Neural cell (in vitro differentiated cells): ENCODE data around the gene RTN4. TPM values are rescaled to one million over a fixed set of nuclear protein-coding genes. Genes with fewer than 3 reads are reported as not detected.
A peak's percentile ranks its signal among the peaks of the same experiment; 100 is the strongest.

Source experiments
- H2AFZ ChIP-seq: fragments of 200-600, 300-800 bp; sonication (generic), shearing (Covaris generic); 2 replicates; pipeline ENCODE4 v1.6.0; 2014; ENCODE audit warnings: low read depth, mild to moderate bottlenecking, antibody characterized with exemption, low read length, moderate library complexity
- H3F3A ChIP-seq: fragments of 200-600 bp; shearing (Covaris generic); 2 replicates; pipeline ENCODE4 v1.6.1; 2016; ENCODE audit warnings: mild to moderate bottlenecking, moderate library complexity, mixed read lengths, antibody characterized with exemption, low read length; ENCODE audit not compliant: insufficient read depth, poor library complexity, severe bottlenecking
- H3K27ac ChIP-seq: fragments of 200-600, 300-800 bp; sonication (generic), shearing (Covaris generic); 2 replicates; pipeline ENCODE4 v1.5.1; 2014; ENCODE audit warnings: mild to moderate bottlenecking, low read length, moderate library complexity
- H3K27me3 ChIP-seq: fragments of 300-800, 200-600 bp; sonication (generic), shearing (Covaris generic); 2 replicates; pipeline ENCODE4 v1.6.0; 2014; ENCODE audit warnings: mild to moderate bottlenecking, low read depth, low read length, moderate library complexity; ENCODE audit not compliant: insufficient read depth
- H3K36me3 ChIP-seq: fragments of 300-800, 200-600 bp; sonication (generic), shearing (Covaris generic); 2 replicates; pipeline ENCODE4 v1.5.1; 2014; ENCODE audit warnings: mild to moderate bottlenecking, antibody characterized with exemption, low read length, moderate library complexity; ENCODE audit not compliant: insufficient read depth
- H3K4me2 ChIP-seq: fragments of 300-800, 200-600 bp; sonication (generic), shearing (Covaris generic); 2 replicates; pipeline ENCODE4 v1.6.0; 2014; ENCODE audit warnings: mild to moderate bottlenecking, low read length
- H3K4me3 ChIP-seq: fragments of 300-800, 200-600 bp; sonication (generic), shearing (Covaris generic); 2 replicates; pipeline ENCODE4 v1.5.1; 2014; ENCODE audit warnings: mild to moderate bottlenecking, low read length, moderate library complexity
- H3K79me2 ChIP-seq: fragments of 200-600 bp; shearing (Covaris generic); replicated peaks from 2 replicates; pipeline ENCODE4 v1.6.0; 2014; ENCODE audit warnings: mild to moderate bottlenecking, low read length, moderate library complexity; ENCODE audit not compliant: insufficient read depth
- H3K9ac ChIP-seq: fragments of 300-800, 200-600 bp; sonication (generic), shearing (Covaris generic); 2 replicates; pipeline ENCODE4 v1.6.1; 2016; ENCODE audit warnings: mild to moderate bottlenecking, low read length, mixed read lengths
- H3K9me2 ChIP-seq: fragments of 200-600 bp; shearing (Covaris generic); 2 replicates; pipeline ENCODE4 v1.6.1; 2016; ENCODE audit warnings: mild to moderate bottlenecking, low read length, mixed read lengths; ENCODE audit not compliant: insufficient read depth
- H3K9me3 ChIP-seq: fragments of 200-600, 300-800 bp; sonication (generic), shearing (Covaris generic); 2 replicates; pipeline ENCODE4 v1.6.1; 2016; ENCODE audit warnings: mild to moderate bottlenecking, mixed run types, low read length, moderate library complexity, mixed read lengths
- H4K20me1 ChIP-seq: fragments of 200-600 bp; shearing (Covaris generic); 2 replicates; pipeline ENCODE4 v1.6.1; 2016; ENCODE audit warnings: mild to moderate bottlenecking, mixed run types; ENCODE audit not compliant: insufficient read depth
- CTCF ChIP-seq: fragments of 450-650 bp; IDR thresholded peaks from 2 replicates; pipeline ENCODE4 v1.5.1; 2014; ENCODE audit warnings: antibody characterized with exemption, mild to moderate bottlenecking, moderate library complexity; ENCODE audit not compliant: poor library complexity, severe bottlenecking
- EP300 ChIP-seq: fragments of 450-650 bp; conservative IDR thresholded peaks from 2 replicates; pipeline ENCODE4 v1.6.1; 2014; ENCODE audit warnings: antibody characterized with exemption, mild to moderate bottlenecking, moderate library complexity; ENCODE audit not compliant: poor library complexity, severe bottlenecking
- EZH2 ChIP-seq: fragments of 200-600, 300-800 bp; shearing (Covaris generic), sonication (generic); IDR thresholded peaks from 2 replicates; pipeline ENCODE4 v1.6.1; 2014; ENCODE audit warnings: antibody characterized with exemption, low read length, borderline replicate concordance, mild to moderate bottlenecking; ENCODE audit not compliant: insufficient read depth, poor library complexity, severe bottlenecking
- MXI1 ChIP-seq: fragments of 450-650 bp; conservative IDR thresholded peaks from 2 replicates; pipeline ENCODE4 v1.6.1; 2014; ENCODE audit warnings: antibody characterized with exemption, mild to moderate bottlenecking; ENCODE audit not compliant: poor library complexity, severe bottlenecking
- POLR2AphosphoS5 ChIP-seq: IDR thresholded peaks from 2 replicates; pipeline ENCODE4 v1.6.1; 2012
- RAD21 ChIP-seq: fragments of 450-650 bp; conservative IDR thresholded peaks from 2 replicates; pipeline ENCODE4 v1.6.1; 2014; ENCODE audit warnings: antibody characterized with exemption, mild to moderate bottlenecking, moderate library complexity
- SMC3 ChIP-seq: fragments of 450-650 bp; conservative IDR thresholded peaks from 2 replicates; pipeline ENCODE4 v1.6.1; 2014; ENCODE audit warnings: antibody characterized with exemption, mild to moderate bottlenecking, moderate library complexity; ENCODE audit not compliant: poor library complexity
- TAF1 ChIP-seq: IDR thresholded peaks from 2 replicates; pipeline ENCODE4 v1.6.1; 2012; ENCODE audit warnings: low read depth
- polyA plus RNA-seq: library from polyadenylated mRNA; depleted of rRNA; stranded (reverse); fragments of >200 nt; gene quantifications from 2 replicates; pipeline ENCODE4 v1.2.3, GENCODE V29; 2014
- TF ChIP-seq, protein P1 (sequence below): IDR thresholded peaks from 2 replicates; pipeline ENCODE4 v1.6.1; 2012; ENCODE audit warnings: borderline replicate concordance

The RTN4 gene
- polyA plus RNA-seq, 1 donor from 2014 or later: 582 TPM

GRCh38 chr2:54967269-54967668, 83.0 kb downstream of the RTN4 start:
- Histone ChIP-seq H3K27me3 (no peaks in the 10 kb centered on the region), H3K4me2 (no peak overlapping the region), H3K9me3 (no peaks in the 10 kb centered on the region), H2AFZ (no peak overlapping the region), H4K20me1 (no peaks in the 10 kb centered on the region), H3F3A (no peaks in the 10 kb centered on the region), H3K9me2 (peaks cover 3% of the 10 kb centered on the region), H3K9ac (no peak overlapping the region), H3K79me2 (no peaks in the 10 kb centered on the region), H3K27ac (no peak overlapping the region), H3K36me3 (peaks cover 12% of the 10 kb centered on the region), H3K4me3 (no peak overlapping the region)
- TF ChIP-seq POLR2AphosphoS5 (peak; percentile 2), CTCF (no peak)
- TF ChIP-seq, protein P1, sequence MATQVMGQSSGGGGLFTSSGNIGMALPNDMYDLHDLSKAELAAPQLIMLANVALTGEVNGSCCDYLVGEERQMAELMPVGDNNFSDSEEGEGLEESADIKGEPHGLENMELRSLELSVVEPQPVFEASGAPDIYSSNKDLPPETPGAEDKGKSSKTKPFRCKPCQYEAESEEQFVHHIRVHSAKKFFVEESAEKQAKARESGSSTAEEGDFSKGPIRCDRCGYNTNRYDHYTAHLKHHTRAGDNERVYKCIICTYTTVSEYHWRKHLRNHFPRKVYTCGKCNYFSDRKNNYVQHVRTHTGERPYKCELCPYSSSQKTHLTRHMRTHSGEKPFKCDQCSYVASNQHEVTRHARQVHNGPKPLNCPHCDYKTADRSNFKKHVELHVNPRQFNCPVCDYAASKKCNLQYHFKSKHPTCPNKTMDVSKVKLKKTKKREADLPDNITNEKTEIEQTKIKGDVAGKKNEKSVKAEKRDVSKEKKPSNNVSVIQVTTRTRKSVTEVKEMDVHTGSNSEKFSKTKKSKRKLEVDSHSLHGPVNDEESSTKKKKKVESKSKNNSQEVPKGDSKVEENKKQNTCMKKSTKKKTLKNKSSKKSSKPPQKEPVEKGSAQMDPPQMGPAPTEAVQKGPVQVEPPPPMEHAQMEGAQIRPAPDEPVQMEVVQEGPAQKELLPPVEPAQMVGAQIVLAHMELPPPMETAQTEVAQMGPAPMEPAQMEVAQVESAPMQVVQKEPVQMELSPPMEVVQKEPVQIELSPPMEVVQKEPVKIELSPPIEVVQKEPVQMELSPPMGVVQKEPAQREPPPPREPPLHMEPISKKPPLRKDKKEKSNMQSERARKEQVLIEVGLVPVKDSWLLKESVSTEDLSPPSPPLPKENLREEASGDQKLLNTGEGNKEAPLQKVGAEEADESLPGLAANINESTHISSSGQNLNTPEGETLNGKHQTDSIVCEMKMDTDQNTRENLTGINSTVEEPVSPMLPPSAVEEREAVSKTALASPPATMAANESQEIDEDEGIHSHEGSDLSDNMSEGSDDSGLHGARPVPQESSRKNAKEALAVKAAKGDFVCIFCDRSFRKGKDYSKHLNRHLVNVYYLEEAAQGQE: no peak

DNA sequence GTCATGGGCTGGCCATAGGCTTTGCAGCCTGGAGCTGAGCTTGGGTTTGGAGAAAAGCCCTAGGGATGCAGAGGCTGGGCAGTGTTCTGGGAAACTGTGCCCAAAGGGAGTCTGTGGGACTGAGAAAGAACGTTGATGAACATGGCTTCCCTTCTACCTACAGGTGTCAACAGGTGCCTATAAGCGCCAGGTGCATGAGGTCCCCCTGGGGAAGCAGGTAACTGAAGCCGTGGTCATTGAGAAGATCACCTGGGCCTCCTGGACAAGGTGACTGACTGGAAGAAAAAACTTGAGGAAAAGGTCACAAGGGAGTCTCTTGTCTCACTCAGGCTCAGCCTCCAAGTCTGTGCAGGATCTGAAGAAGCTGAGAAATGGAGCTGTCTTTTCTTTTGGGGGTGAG, 83.4 kb downstream of the RTN4 start:
- H3K36me3 ChIP-seq: peaks cover 12% of the 10 kb centered on the region
- no peaks in the 10 kb centered on the region for H3K27me3 ChIP-seq
- peaks cover 3% of the 10 kb centered on the region for H3K9me2 ChIP-seq
- H2AFZ ChIP-seq: no peak overlapping the region
- no peaks in the 10 kb centered on the region for H4K20me1 ChIP-seq
- TF ChIP-seq POLR2AphosphoS5: no peak
- TF ChIP-seq SMC3: no peak
- TF ChIP-seq TAF1: no peak
- no peak for TF ChIP-seq CTCF
- no peak for TF ChIP-seq RAD21
- TF ChIP-seq EZH2: no peak
- TF ChIP-seq MXI1: no peak
- TF ChIP-seq EP300: no peak
- TF ChIP-seq, protein P1: no peak
- no peak overlapping the region for H3K27ac ChIP-seq
- H3K4me3 ChIP-seq: no peak overlapping the region
- H3K4me2 ChIP-seq: no peak overlapping the region
- H3K9me3 ChIP-seq: no peaks in the 10 kb centered on the region
- H3F3A ChIP-seq: no peaks in the 10 kb centered on the region
- H3K79me2 ChIP-seq: no peaks in the 10 kb centered on the region
- no peak overlapping the region for H3K9ac ChIP-seq
